HG02852 (cell line): ENCODE data around the gene MUC2.

Experiments used
- ATAC-seq: cut with Tn5 transposase; IDR thresholded peaks from one replicate; pipeline ENCODE4 v1.9.1; 2021; ENCODE audit warnings: mild to moderate bottlenecking, moderate library complexity; ENCODE audit not compliant: unreplicated experiment

The MUC2 gene

GRCh38 chr11:1118755-1119603, 44.3 kb downstream of the MUC2 start:
- no peak for ATAC-seq

DNA sequence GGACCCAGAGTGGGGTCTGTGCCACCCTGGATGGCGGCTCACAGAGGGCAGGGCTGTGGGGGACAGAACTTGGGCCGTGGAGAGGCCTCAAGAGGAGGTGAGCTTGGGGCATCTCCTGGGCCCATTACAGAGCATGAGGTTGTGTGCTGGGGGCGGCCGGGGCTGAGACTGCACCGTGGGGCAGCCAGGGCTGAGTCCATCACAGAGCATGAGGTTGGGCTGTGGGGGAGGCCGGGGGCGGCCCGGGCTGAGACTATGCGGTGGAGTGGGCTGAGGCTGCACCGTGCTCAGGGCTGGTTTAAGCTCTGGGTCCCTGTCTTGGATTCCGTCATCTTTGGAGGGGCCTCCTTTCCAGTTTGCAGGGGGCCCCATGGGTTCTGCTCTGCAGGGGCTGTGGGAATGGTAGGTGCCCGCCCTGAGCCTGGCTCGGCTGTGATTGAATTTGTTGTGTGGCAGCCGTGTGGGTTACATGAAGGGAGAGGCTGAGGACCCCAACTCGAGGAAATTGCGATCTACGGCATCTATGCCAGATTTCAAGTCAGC, 45.0 kb downstream of the MUC2 start:
- ATAC-seq = no peak

DNA sequence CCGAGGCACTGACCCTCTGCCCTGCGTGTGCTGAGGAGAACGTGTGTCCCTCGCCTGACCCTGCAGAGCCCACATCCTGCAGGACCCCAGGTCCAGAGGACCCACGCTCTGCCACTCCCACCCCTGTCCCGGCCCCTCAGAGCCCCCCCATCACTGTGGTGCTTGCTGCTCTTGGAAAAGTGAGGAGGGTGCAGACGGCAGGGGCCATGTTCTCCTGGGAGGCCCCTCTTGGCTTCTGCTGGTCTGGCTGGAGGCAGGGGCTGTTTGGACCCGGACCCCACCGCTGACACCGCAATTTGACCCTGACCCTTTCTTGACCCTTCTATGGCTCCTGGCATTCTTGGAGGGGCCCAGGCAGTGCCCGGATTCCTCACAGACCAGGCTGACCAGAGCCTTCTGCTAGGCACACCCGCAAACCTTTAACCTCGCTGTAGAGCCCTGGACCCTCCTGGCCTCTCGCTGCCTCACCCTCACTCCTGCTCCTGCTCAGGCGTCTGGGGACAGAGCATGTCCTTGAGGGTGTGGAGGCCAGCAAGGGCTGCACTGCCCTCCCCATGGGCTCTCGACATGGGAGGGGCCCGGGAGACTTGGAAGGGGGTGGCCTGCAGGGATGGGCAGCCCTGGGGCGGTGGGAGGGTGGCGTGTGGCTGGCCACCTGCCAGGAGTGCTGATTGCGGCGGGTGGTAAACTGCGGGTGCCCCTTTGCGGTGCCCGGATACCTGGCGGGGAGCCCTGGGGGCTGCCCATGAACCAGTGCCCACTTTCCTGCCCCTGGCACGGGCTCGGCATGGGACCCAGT, 46.1 kb downstream of the MUC2 start:
- no peak for ATAC-seq

GRCh38 chr11:1121331-1121812, 46.7 kb downstream of the MUC2 start:
- ATAC-seq = no peak

- no peak for ATAC-seq
These were observed 47.4 kb downstream of the MUC2 start for GRCh38 chr11:1121813-1122663.

DNA sequence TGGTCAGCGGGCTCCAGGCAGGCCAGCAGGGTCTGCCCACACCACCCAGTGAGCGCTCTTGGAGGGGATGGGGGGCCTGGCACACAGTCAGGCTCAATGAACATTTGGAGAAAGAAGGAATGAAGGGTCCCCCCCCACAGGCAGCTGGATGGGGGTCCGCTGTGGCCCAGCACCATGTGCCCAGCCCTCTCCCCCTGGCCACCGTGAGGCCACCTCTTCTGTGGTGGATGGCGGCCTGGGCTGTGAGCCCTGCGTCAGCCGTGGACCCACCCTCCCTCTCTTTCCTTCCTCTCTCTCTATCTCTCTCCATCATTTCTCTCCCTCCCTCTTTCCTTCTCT, 48.0 kb downstream of the MUC2 start:
- no peak for ATAC-seq

- ATAC-seq = no peak
These were observed 49.3 kb downstream of the MUC2 start for GRCh38 chr11:1123970-1124369.
